HAP-1 (cell line): ENCODE measurements around the gene HMCN1.

Experiments
- DNase-seq, 2 experiments: peaks; one replicate each; pipeline ENCODE4 v3.0.0-alpha.2; 2016 to 2020; ENCODE audit warnings: low spot score in 2 of 2
- H3K27me3 ChIP-seq: fragments of 250-450 bp; sonication (Bioruptor Pico); 2 replicates; pipeline ENCODE4 v1.5.1; 2020; ENCODE audit warnings: low read depth, mild to moderate bottlenecking, moderate library complexity
- H3K36me3 ChIP-seq: fragments of 250-450 bp; sonication (Bioruptor Pico); replicated peaks from 2 replicates; pipeline ENCODE4 v1.5.1; 2020; ENCODE audit warnings: mild to moderate bottlenecking
- H3K4me1 ChIP-seq: fragments of 250-450 bp; sonication (Bioruptor Pico); 2 replicates; pipeline ENCODE4 v1.5.1; 2020; ENCODE audit warnings: mild to moderate bottlenecking
- H3K4me3 ChIP-seq: fragments of 250-450 bp; sonication (Bioruptor Pico); 2 replicates; pipeline ENCODE4 v1.5.1; 2020; ENCODE audit warnings: mild to moderate bottlenecking, moderate library complexity
- H3K9me3 ChIP-seq: fragments of 250-450 bp; sonication (Bioruptor Pico); 2 replicates; pipeline ENCODE4 v1.5.1; 2020; ENCODE audit warnings: mild to moderate bottlenecking, moderate library complexity
- in situ Hi-C: fragments of 300-500 bp; cut with MboI; formaldehyde crosslinking; loops from 3 replicates; pipeline ENCODE4 v1.14.3; 2020; ENCODE audit warnings: low sequenced_read_pairs, inconsistent platforms, mixed read lengths

Gene HMCN1

GRCh38 chr1:185960422-185961321, 226.5 kb downstream of the HMCN1 start:
- Histone ChIP-seq H3K9me3 (no peaks in the 10 kb centered on the region), H3K4me3 (no peak overlapping the region), H3K4me1 (no peaks in the 10 kb centered on the region), H3K36me3 (no peaks in the 10 kb centered on the region), H3K27me3 (peaks cover 3% of the 10 kb centered on the region; the same call in 1 of the 2 replicates)
- in situ Hi-C loops = no loop called here
- DNase-seq = no peak

- no peaks in the 10 kb centered on the region for H3K36me3 ChIP-seq
- H3K4me1 ChIP-seq = no peaks in the 10 kb centered on the region
- no peak overlapping the region for H3K4me3 ChIP-seq
- no peak for DNase-seq
- in situ Hi-C loops = no loop called here
- peaks cover 3% of the 10 kb centered on the region; the same call in 1 of the 2 replicates for H3K27me3 ChIP-seq
- H3K9me3 ChIP-seq = no peaks in the 10 kb centered on the region
Observed at GRCh38 chr1:185961664-185962063, 227.5 kb downstream of the HMCN1 start.

GRCh38 chr1:185964946-185965345, 230.8 kb downstream of the HMCN1 start:
- in situ Hi-C loops = no loop called here
- DNase-seq = no peak
- no peaks in the 10 kb centered on the region for H3K36me3 ChIP-seq
- no peaks in the 10 kb centered on the region for H3K4me1 ChIP-seq
- H3K4me3 ChIP-seq = no peak overlapping the region
- H3K9me3 ChIP-seq = no peaks in the 10 kb centered on the region
- H3K27me3 ChIP-seq = peaks cover 3% of the 10 kb centered on the region; the same call in 1 of the 2 replicates

GRCh38 chr1:185965870-185966269, 231.7 kb downstream of the HMCN1 start:
- DNase-seq = no peak
- Histone ChIP-seq H3K36me3 (no peaks in the 10 kb centered on the region), H3K4me3 (no peak overlapping the region), H3K9me3 (no peaks in the 10 kb centered on the region), H3K27me3 (peaks cover 3% of the 10 kb centered on the region; the same call in 1 of the 2 replicates), H3K4me1 (no peaks in the 10 kb centered on the region)
- in situ Hi-C loops = no loop called here

- Histone ChIP-seq H3K27me3 (peaks cover 3% of the 10 kb centered on the region; the same call in 1 of the 2 replicates), H3K9me3 (no peaks in the 10 kb centered on the region), H3K4me3 (no peak overlapping the region), H3K4me1 (no peaks in the 10 kb centered on the region), H3K36me3 (no peaks in the 10 kb centered on the region)
- in situ Hi-C loops = no loop called here
- no peak for DNase-seq
Observed at GRCh38 chr1:185966471-185966870, 232.3 kb downstream of the HMCN1 start.

GRCh38 chr1:185969028-185969427, 234.8 kb downstream of the HMCN1 start:
- in situ Hi-C loops = no loop called here
- Histone ChIP-seq H3K9me3 (no peaks in the 10 kb centered on the region), H3K36me3 (no peaks in the 10 kb centered on the region), H3K4me1 (no peaks in the 10 kb centered on the region), H3K4me3 (no peak overlapping the region), H3K27me3 (peaks cover 3% of the 10 kb centered on the region; the same call in 1 of the 2 replicates)
- no peak for DNase-seq

GRCh38 chr1:185969524-185969991, 235.4 kb downstream of the HMCN1 start:
- no peak for DNase-seq
- in situ Hi-C loops = no loop called here
- Histone ChIP-seq H3K4me1 (no peaks in the 10 kb centered on the region), H3K36me3 (no peaks in the 10 kb centered on the region), H3K9me3 (no peaks in the 10 kb centered on the region), H3K4me3 (no peak overlapping the region), H3K27me3 (peaks cover 3% of the 10 kb centered on the region)

GRCh38 chr1:185971688-185972087, 237.5 kb downstream of the HMCN1 start:
- H3K4me3 ChIP-seq = no peak overlapping the region
- in situ Hi-C loops = no loop called here
- no peak for DNase-seq
- no peaks in the 10 kb centered on the region for H3K9me3 ChIP-seq
- no peaks in the 10 kb centered on the region for H3K4me1 ChIP-seq
- no peaks in the 10 kb centered on the region for H3K36me3 ChIP-seq
- H3K27me3 ChIP-seq = no peaks in the 10 kb centered on the region; the same call in 1 of the 2 replicates

- Histone ChIP-seq H3K27me3 (no peaks in the 10 kb centered on the region; the same call in 1 of the 2 replicates), H3K4me3 (no peak overlapping the region), H3K4me1 (no peaks in the 10 kb centered on the region), H3K9me3 (no peaks in the 10 kb centered on the region), H3K36me3 (no peaks in the 10 kb centered on the region)
- DNase-seq = no peak
- in situ Hi-C loops = no loop called here
Observed at GRCh38 chr1:185972096-185972850, 238.1 kb downstream of the HMCN1 start.

GRCh38 chr1:185973645-185974044, 239.5 kb downstream of the HMCN1 start:
- in situ Hi-C loops = no loop called here
- Histone ChIP-seq H3K4me3 (no peak overlapping the region), H3K36me3 (no peaks in the 10 kb centered on the region), H3K9me3 (no peaks in the 10 kb centered on the region), H3K4me1 (no peaks in the 10 kb centered on the region), H3K27me3 (no peaks in the 10 kb centered on the region; the same call in 1 of the 2 replicates)
- DNase-seq = no peak

- in situ Hi-C loops = no loop called here
- Histone ChIP-seq H3K4me1 (no peaks in the 10 kb centered on the region), H3K9me3 (no peaks in the 10 kb centered on the region), H3K27me3 (no peaks in the 10 kb centered on the region; the same call in 1 of the 2 replicates), H3K36me3 (no peaks in the 10 kb centered on the region), H3K4me3 (no peak overlapping the region)
- no peak for DNase-seq
Observed at GRCh38 chr1:185974367-185975170, 240.4 kb downstream of the HMCN1 start.

GRCh38 chr1:185980891-185981290, 246.7 kb downstream of the HMCN1 start:
- peaks cover 7% of the 10 kb centered on the region; the same call in 1 of the 2 replicates for H3K4me1 ChIP-seq
- H3K27me3 ChIP-seq = no peaks in the 10 kb centered on the region
- DNase-seq = no peak
- no peaks in the 10 kb centered on the region for H3K36me3 ChIP-seq
- no peak overlapping the region for H3K4me3 ChIP-seq
- in situ Hi-C loops = no loop called here
- H3K9me3 ChIP-seq = no peaks in the 10 kb centered on the region

- Histone ChIP-seq H3K4me3 (no peak overlapping the region), H3K4me1 (peaks cover 10% of the 10 kb centered on the region; the same call in 1 of the 2 replicates), H3K36me3 (no peaks in the 10 kb centered on the region), H3K9me3 (no peaks in the 10 kb centered on the region), H3K27me3 (no peaks in the 10 kb centered on the region)
- DNase-seq = peak in 1 of 2 experiments; percentile 45
- in situ Hi-C loops = no loop called here
Observed at GRCh38 chr1:185984113-185984836, 250.1 kb downstream of the HMCN1 start.
